Subcutaneous adipose tissue (tissue), 4 donors: ENCODE measurements around the gene ZNF524. TPM values are rescaled to one million over a fixed set of nuclear protein-coding genes. Genes with fewer than 3 reads are reported as not detected.

ENCODE experiments used
- CTCF ChIP-seq: fragments of 450-650 bp; IDR thresholded peaks from one replicate; pipeline ENCODE4 v1.5.1; 2016; ENCODE audit warnings: low read depth, mild to moderate bottlenecking, control low read depth, antibody characterized with exemption, moderate library complexity
- total RNA-seq, 4 donors: library from RNA; depleted of rRNA; stranded (reverse); fragments of >200 nt; gene quantifications; one replicate each; pipeline ENCODE4 v1.1.0, GENCODE V29; 2016

The ZNF524 gene
- total RNA-seq, 4 donors from 2014 or later: 3.8 to 33.5 (median 26.4) TPM

GRCh38 chr19:55620410-55621204, 20.5 kb downstream of the ZNF524 start:
- TF ChIP-seq CTCF: no peak

- no peak for TF ChIP-seq CTCF
These were observed 21.2 kb downstream of the ZNF524 start for GRCh38 chr19:55621205-55621672.

- TF ChIP-seq CTCF: no peak
These were observed 21.7 kb downstream of the ZNF524 start for GRCh38 chr19:55621673-55622231.

- TF ChIP-seq CTCF: no peak
These were observed 22.3 kb downstream of the ZNF524 start for GRCh38 chr19:55622242-55622969.

GRCh38 chr19:55623130-55623529, 23.0 kb downstream of the ZNF524 start:
- TF ChIP-seq CTCF: no peak

- TF ChIP-seq CTCF: no peak
These were observed 23.5 kb downstream of the ZNF524 start for GRCh38 chr19:55623561-55623960.
